GM12864 (cell line): Measurements from ENCODE around the gene KCNJ5.

Experiments
- DNase-seq: peaks from one replicate; pipeline ENCODE4 v3.0.0-alpha.2; 2011; ENCODE audit warnings: low read depth
- H3K4me3 ChIP-seq: 2 replicates; pipeline ENCODE4 v1.5.1; 2011; ENCODE audit warnings: mild to moderate bottlenecking, low read depth, low read length, control low read depth
- TF ChIP-seq, protein P1 (sequence below): IDR thresholded peaks from 2 replicates; pipeline ENCODE4 v1.5.1; 2011; ENCODE audit warnings: low read depth, mild to moderate bottlenecking, moderate library complexity, low read length, control low read depth, inconsistent platforms; ENCODE audit errors: missing control alignments

Gene KCNJ5

DNA sequence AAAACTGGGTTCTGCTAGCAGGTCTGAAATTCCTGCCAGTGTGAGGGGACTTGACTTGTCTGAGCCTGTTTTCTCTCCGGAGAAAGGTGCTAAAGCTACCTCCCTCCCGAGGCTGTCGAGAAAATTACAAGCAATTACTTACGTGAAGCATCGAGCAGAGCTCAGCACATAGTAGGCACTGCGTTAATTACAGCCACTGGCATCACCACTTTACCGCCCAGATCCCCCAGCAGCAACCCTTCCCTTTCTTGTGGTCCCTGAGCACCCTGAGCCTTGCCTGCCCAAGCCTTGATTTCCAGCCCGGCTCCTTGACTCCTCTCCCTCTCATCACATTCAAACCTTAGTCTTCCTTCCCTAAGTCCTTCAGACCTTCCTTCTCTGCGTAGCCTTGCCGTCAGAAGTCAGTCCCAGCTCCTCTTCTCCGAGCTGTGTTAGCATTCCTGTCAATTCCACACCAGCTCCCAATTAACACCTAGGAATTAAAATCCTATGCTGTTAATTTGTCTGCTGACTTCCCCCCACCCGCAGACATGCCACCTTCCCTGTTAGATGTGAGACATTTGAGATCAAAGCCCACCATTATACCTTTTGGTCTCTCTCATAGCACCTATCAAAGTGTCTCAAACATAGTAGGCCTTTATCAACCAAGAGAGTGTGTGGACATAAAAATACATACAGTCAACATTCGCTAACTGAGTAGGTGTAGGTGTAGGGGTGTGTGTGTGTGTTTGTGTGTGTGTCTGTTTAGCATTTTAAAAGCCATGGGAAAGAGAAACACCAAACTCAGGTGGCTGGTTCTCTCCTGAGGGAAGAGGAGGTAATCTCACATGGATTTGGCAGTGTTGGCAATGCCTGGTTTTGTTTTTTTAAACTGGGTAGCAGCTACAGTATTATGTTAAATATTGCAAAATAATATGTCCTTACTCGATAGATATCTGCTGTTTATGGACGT, 2.8 kb upstream of the KCNJ5 start:
- no peak for DNase-seq
- H3K4me3 ChIP-seq = no peak overlapping the region
- TF ChIP-seq, protein P1, sequence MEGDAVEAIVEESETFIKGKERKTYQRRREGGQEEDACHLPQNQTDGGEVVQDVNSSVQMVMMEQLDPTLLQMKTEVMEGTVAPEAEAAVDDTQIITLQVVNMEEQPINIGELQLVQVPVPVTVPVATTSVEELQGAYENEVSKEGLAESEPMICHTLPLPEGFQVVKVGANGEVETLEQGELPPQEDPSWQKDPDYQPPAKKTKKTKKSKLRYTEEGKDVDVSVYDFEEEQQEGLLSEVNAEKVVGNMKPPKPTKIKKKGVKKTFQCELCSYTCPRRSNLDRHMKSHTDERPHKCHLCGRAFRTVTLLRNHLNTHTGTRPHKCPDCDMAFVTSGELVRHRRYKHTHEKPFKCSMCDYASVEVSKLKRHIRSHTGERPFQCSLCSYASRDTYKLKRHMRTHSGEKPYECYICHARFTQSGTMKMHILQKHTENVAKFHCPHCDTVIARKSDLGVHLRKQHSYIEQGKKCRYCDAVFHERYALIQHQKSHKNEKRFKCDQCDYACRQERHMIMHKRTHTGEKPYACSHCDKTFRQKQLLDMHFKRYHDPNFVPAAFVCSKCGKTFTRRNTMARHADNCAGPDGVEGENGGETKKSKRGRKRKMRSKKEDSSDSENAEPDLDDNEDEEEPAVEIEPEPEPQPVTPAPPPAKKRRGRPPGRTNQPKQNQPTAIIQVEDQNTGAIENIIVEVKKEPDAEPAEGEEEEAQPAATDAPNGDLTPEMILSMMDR = no peak

DNA sequence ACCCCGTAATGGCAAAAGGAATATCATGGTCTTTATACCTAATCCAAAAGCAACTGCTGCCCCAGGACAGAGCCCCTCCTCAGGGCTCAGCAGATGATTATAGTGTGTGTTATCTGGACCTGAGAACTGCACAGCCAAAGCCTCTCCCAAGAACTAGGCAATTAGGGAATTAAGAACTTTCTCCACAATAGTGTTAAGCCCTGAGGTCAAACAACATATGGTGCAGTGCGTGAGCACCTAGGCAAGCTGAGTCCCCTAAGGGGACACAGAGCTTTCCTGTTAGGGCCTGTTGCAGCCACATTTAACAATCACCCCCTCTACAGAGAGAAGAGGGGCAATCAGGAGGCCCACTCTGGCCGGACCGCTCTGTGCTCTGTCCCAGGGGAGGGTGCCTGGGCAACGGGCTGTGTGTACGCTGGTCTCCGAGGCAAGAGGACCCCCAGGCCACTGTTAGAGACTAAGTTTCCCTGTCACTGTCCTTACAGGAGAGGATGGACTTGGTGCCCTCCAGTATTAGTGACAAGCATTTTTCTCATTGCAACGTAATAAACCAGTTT, 1.4 kb upstream of the KCNJ5 start:
- H3K4me3 ChIP-seq = no peak overlapping the region
- DNase-seq = no peak
- TF ChIP-seq, protein P1 = no peak

DNA sequence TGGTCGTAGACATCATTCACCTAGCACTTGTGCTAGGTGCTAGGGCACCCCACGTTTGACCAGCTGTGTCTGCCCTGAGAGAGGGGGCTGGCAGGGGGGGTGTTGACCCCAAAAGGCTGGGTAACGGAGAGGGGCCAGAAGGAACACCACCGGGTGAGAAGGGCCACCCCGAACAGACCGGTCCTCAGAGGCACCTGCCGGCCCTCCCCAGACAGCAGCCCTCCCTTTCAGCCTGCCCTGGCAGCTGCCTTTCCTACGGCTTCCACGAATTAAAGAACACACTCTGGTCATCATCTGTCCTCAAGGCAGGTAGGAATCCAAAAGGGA, 977 bp upstream of the KCNJ5 start:
- TF ChIP-seq, protein P1 = no peak
- no peak overlapping the region for H3K4me3 ChIP-seq
- no peak for DNase-seq

DNA sequence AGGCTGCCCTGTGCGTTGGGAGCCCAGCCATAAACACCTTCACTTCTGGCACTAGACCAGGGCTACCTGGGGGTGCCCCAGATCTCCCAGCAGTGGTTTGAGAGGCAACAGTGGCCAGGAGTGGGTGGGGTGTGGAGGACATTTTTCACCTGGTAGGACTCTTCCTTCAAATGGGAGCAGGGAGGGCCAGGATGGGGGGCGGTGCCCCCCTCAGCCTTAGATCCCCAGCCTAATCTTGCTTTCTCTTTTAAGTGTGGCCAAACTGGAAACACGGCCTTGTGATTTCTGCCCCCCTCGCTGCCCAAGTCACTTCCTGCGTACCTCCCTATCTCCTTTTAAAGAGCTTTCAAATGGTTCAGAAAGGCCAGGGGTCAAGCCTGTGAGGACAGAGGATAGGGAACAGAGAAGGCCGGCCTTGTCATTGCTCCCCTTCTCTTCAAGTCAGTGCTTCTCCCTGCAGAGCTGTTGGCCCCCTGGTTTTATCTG, 800 bp downstream of the KCNJ5 start:
- TF ChIP-seq, protein P1 = no peak
- no peak overlapping the region for H3K4me3 ChIP-seq
- DNase-seq = no peak

DNA sequence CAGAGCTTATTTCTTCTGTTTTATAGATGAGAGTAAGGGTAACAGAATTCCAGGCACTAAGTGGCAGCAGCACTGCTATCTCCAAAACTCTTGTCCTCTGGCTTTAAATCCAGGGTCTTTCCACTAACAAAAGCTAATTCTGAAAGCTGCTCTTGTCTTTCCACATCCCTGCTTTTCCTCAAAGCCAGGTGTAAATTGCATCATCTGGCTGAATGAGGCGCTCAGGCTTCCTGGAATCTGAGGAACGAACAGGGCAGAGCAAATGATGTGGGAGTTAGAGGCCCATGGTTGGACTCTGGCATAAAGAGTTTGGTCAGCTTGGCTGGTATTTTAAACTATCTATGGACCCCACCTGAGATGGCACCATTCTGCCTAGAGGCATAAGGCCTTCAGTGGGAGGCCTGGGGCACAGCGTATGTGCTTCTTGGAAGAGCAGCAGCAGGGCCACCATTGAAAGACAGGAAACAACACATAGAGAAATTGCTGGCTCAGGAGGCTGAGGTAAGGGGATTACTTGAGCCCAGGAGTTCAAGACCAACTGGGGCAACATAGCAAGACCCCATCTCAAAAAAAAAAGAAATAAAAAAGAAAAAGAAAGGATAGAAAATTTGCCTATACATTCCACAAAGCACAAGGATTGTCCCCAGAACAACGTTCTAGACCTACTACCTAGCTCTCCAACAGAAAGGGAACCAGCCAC, 1.9 kb downstream of the KCNJ5 start:
- TF ChIP-seq, protein P1 = no peak
- no peak overlapping the region for H3K4me3 ChIP-seq
- DNase-seq = no peak

DNA sequence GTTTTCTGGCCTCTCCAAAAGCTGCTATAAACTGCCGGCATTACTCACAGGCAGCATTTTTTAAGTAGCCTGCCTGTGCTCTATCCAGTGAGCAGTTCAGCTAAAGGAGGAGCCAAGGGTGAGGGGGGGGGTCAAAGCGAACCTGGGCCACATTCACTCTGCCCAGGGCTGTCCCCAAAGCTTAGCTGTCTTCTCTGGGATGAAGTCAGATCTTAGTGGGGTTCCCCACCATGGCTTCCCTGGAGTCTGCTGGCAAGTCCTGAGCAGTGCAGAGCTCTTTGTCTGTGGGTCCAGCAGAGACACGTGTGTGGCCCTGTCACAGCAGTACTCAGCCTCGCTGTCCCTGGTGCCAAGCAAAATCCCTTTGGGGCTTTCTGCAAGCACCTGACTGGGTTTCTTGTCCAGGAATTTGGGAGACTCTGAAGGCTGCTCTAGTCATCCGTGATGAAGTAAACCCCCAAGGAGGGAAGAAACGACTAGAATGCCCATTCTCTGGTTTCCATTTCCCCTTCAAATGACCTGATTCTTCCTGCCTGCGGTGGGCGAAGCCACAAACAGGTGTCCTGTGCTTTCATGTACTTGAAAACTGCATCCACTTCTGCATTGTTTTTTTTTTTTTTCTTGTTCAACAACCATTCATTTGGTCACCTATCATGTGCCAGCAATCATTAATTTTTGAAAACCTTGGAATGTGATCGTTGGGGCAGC, 2.6 kb downstream of the KCNJ5 start:
- TF ChIP-seq, protein P1 = no peak
- H3K4me3 ChIP-seq = no peak overlapping the region
- DNase-seq = no peak
